Neural crest cell (in vitro differentiated cells): Measurements from ENCODE around the gene PRELID2. TPM values are rescaled to one million over a fixed set of nuclear protein-coding genes. Genes with fewer than 3 reads are reported as not detected.

Experiments used
- DNase-seq: peaks from one replicate; pipeline ENCODE4 v3.0.0; 2021; ENCODE audit warnings: low read depth, mixed read lengths, low spot score
- H3K27ac Mint-ChIP-seq: one replicate; pipeline ENCODE4 v1.8.0; 2021; ENCODE audit warnings: mild to moderate bottlenecking, mixed read lengths; ENCODE audit not compliant: unreplicated experiment
- H3K27me3 Mint-ChIP-seq: 2 replicates; pipeline ENCODE4 v1.8.0; 2021; ENCODE audit warnings: low read depth, mild to moderate bottlenecking, mixed read lengths
- H3K36me3 Mint-ChIP-seq: 2 replicates; pipeline ENCODE4 v1.8.0; 2021; ENCODE audit warnings: low read depth, mild to moderate bottlenecking, mixed read lengths
- H3K4me1 Mint-ChIP-seq: 2 replicates; pipeline ENCODE4 v1.8.0; 2021; ENCODE audit warnings: mixed read lengths
- H3K4me3 Mint-ChIP-seq: one replicate; pipeline ENCODE4 v1.8.0; 2021; ENCODE audit warnings: mild to moderate bottlenecking, mixed read lengths
- H3K9me3 Mint-ChIP-seq: 2 replicates; pipeline ENCODE4 v1.8.0; 2021; ENCODE audit warnings: mixed read lengths
- total RNA-seq: library from RNA; stranded (reverse); gene quantifications from 2 replicates; pipeline ENCODE4 v1.2.1, GENCODE V29; 2021
- TF ChIP-seq, protein P1 (sequence below): fragments of 200-600 bp; sonication (generic); conservative IDR thresholded peaks from 2 replicates; pipeline ENCODE4 v1.5.0; 2021; ENCODE audit warnings: antibody characterized with exemption, mild to moderate bottlenecking

The PRELID2 gene
- total RNA-seq, 1 donor from 2014 or later: 14.0 TPM

DNA sequence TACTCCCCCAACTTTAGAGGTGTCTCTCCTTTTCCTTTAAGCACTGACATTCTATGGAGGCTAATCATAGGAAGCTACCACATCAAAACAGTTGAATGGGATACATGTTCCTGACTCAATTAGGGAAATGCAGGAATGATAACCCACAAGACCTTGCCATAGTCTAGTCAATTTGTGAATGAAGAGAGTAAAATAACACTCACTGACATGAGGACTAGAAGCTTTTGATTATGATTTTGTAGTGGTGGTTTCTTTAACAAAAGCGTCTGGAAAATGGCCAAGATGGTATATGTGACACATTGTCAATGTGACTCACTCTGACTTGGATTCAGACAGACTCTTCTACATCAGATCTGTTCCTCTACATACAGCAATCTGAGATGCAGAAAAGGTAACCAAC lies 13.7 kb upstream of the PRELID2 start:
- TF ChIP-seq, protein P1, sequence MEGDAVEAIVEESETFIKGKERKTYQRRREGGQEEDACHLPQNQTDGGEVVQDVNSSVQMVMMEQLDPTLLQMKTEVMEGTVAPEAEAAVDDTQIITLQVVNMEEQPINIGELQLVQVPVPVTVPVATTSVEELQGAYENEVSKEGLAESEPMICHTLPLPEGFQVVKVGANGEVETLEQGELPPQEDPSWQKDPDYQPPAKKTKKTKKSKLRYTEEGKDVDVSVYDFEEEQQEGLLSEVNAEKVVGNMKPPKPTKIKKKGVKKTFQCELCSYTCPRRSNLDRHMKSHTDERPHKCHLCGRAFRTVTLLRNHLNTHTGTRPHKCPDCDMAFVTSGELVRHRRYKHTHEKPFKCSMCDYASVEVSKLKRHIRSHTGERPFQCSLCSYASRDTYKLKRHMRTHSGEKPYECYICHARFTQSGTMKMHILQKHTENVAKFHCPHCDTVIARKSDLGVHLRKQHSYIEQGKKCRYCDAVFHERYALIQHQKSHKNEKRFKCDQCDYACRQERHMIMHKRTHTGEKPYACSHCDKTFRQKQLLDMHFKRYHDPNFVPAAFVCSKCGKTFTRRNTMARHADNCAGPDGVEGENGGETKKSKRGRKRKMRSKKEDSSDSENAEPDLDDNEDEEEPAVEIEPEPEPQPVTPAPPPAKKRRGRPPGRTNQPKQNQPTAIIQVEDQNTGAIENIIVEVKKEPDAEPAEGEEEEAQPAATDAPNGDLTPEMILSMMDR: no peak
- Mint-ChIP-seq H3K36me3 (no peaks in the 10 kb centered on the region), H3K27me3 (no peaks in the 10 kb centered on the region), H3K4me3 (no peak overlapping the region), H3K27ac (no peak overlapping the region), H3K4me1 (no peaks in the 10 kb centered on the region), H3K9me3 (peaks cover 3% of the 10 kb centered on the region)
- DNase-seq: no peak

DNA sequence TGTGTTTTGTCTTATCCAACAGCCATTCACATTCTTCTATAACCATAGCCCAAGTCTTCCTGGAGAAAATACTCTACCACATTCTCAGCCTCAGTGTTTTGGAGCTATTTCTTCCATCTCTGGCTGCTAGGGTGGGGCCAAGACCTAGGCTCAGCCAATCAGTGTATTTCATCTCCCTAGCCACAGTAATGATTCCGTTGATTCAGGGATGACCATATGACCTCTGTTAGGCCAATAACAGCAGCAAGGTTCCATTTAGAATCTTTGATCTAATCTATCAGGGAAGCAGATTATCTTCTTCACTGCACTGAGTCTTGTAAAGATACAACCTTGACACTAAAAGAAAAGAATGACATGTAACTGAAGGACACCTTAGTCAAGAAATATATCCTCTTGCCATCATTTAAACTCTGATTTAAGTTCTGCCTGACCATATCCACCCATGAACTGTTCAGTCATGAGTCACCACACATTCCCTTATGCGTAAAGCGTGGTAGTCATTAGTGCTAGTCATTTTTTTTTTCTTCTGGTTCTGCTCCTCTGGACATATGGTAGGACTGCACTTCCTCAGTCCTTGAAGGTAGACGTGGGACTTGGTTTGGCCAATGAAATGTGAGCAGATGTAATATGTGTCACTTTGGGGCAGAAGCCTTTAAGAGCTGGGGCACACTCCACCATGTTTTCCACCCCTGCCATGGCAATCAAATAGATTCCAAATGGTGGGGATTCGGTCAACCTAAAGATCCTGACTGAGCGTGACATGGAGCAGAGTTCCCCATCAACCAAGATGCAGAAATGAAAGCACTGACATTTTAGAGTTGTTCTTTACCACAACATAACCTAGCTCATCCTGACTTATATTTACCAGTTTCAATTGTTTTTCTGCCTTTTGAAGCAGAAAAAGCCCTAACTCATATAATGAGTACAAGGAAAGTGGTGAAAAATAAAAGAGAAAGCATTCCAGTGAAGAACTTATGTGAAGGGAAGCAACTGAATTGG lies 12.7 kb upstream of the PRELID2 start:
- Mint-ChIP-seq H3K4me3 (no peak overlapping the region), H3K36me3 (no peaks in the 10 kb centered on the region), H3K27ac (no peak overlapping the region), H3K9me3 (peaks cover 3% of the 10 kb centered on the region), H3K27me3 (no peaks in the 10 kb centered on the region), H3K4me1 (no peaks in the 10 kb centered on the region)
- no peak for DNase-seq
- TF ChIP-seq, protein P1: no peak

DNA sequence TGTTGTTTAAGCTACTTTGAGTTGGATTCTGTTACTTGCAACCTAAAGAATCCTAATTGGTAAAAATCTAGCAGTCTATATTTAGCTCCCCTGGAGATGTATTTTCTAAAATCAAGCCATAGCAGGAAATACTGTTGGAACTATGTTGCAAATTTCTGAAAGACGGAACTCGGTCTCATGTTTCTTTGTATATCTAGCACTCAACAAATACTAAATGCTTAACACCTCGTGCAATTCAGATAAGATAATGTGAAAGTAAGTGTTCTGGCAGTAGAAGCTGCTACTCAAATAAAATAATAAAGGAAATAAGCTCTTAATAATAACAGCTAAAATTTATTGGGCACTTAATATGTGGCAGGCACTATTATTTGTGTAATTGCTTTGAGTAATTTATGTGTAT lies 10.9 kb upstream of the PRELID2 start:
- DNase-seq: no peak
- Mint-ChIP-seq H3K4me3 (no peak overlapping the region), H3K27ac (no peak overlapping the region), H3K4me1 (no peaks in the 10 kb centered on the region), H3K36me3 (no peaks in the 10 kb centered on the region), H3K9me3 (peaks cover 3% of the 10 kb centered on the region), H3K27me3 (no peaks in the 10 kb centered on the region)
- TF ChIP-seq, protein P1: no peak

DNA sequence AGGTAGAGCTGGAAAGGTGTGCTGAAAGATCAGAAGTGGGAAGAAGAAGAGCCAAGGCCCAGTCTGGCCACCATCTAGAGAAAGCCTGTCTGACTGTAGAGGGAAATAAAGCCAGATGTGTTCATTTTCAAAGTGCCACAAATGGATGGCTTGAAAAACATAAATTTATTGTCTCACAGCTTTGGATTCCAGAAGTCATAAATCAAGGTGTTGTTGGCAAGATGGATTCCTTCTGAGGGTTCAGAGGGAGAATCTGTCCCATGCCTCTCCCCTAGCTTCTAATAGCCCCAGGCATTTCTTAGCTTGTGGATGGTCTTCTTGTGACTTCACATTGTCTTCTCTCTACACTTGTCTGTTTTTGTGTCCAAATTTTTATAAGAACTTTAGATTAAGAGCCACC lies 6.2 kb upstream of the PRELID2 start:
- TF ChIP-seq, protein P1: no peak
- Mint-ChIP-seq H3K27me3 (no peaks in the 10 kb centered on the region), H3K9me3 (peaks cover 3% of the 10 kb centered on the region), H3K4me3 (no peak overlapping the region), H3K4me1 (no peaks in the 10 kb centered on the region), H3K27ac (no peak overlapping the region), H3K36me3 (no peaks in the 10 kb centered on the region)
- DNase-seq: no peak

DNA sequence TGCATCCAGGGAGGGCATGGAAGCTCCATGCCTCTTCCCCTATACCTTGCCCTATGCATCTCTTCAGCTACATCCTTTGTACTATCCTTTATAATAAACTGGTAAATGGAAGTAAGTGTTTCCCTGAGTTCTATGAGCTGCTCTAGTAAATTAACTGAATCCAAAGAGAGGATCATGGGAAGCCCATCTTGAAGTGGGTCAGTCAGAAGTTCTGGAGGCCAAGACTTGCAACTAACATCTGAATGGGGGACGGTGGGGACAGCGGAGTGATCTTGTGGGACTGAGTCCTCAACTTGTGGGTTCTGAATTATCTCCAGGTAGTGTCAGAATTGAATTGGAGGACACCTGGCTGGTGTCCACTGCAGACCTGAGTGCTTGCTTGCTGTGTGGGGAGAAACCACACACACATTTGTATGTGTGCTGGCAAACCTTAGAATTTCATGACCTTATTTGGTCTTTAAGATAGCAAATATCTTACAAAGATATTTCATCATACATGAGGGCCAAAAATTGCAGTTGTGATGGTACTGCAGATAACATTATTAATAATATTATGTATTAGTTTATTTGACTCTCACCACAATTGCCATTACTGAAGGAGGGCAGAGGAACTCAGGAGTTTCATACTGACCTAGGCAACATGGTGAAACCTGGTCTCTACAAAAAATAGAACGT lies 5.5 kb upstream of the PRELID2 start:
- Mint-ChIP-seq H3K4me3 (no peak overlapping the region), H3K27ac (no peak overlapping the region), H3K9me3 (peaks cover 3% of the 10 kb centered on the region), H3K36me3 (no peaks in the 10 kb centered on the region), H3K27me3 (no peaks in the 10 kb centered on the region), H3K4me1 (peaks cover 4% of the 10 kb centered on the region)
- TF ChIP-seq, protein P1: no peak
- no peak for DNase-seq
